HG02623 (cell line): Measurements from ENCODE around the gene GNL2.
"Not testable (repeated sequence)": the region's sequence is repeated elsewhere in the genome, so short reads cannot be mapped to it uniquely, and the experiment has no call there.

ENCODE experiments used
- ATAC-seq: cut with Tn5 transposase; IDR thresholded peaks from one replicate; pipeline ENCODE4 v1.9.1; 2021; ENCODE audit warnings: moderate library complexity; ENCODE audit not compliant: unreplicated experiment

The GNL2 gene

DNA sequence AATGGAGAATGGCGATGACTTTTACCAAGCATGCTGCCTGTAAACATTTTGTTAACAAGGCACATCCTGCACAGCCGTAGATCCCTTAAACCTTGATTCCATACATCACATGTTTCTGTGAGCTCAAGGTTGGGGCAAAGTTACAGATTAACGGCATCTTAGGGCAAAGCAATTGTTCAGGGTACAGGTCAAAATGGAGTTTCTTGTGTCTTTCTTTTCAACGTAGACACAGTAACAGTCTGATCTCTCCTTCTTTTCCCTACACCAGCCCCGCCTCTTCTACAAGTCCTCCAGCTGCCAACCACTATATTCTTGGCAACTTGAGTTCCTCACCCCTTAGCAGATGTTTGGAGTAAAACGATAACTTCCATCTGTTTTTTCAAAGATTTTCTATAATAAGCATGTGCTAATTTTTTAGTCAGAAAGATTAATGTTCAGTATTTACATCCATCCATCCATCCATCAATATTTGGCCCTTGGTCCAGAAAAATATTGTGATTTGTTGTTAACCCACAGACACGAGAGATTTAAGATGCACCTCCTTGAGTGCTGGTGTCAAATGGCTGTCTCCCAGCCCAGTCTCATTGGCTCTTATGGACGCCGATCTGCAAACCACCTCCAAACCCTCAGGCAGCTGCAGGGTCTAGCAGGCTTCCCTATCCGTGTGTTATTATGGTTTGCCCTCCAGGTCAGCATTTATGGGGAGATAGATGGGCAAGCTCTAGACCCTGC is 35.2 kb downstream of the GNL2 start:
- no peak for ATAC-seq

DNA sequence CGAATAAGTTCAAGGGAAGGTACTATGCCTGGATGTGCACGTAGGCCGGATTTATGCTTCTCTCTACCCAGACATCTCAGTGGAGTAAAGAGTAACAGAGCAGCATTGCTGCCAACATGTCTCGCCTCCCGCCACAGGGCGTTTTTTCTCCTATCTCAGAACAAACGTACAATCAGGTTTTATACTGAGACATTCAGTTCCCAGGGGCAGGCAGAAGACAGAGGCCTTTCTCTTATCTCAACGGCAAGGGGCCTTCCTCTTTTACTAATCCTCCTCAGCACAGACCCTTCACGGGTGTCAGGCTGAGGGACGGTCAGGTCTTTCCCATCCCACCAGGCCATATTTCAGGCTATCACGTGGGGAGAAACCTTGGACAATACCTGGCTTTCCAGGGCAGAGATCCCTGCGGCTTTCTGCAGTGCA is 35.8 kb downstream of the GNL2 start:
- ATAC-seq = not testable (repeated sequence)

DNA sequence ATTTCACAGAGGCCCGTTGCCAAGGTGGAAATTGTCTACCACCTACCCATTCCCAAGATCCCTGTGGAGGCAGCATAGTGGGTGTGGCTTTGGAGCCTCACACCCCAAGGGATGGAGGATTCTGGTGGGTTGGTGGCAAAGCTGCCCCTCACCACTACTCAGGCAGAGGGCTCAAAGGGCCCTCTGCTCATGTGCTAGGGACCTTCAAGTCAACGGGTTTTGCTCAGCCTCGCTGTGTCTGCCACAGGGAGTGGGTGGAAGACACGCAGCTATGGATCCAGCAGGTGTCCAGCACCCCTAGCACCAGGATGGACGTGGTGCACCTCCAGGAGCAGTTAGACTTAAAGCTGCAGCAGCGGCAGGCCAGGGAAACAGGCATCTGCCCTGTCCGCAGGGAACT is 36.7 kb downstream of the GNL2 start:
- no peak for ATAC-seq

DNA sequence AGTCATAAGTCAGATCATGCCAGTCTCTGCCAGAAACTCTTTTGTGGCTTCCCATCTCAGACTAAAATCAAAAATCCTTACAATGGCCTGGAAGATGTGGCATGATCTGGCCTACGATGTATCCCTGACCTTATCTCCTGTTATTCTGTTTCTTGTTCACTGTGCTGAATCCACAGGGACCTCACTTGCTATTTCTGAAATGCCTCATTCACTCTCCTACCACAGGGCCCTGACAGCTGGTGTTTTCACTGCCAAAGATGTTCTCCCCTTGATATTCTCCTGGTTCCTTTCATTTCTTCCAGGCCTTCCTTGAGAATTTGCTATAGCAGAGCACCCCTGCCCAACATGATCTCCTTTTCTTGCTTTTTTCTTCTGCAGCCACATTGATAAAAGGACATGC is 37.3 kb downstream of the GNL2 start:
- no peak for ATAC-seq

DNA sequence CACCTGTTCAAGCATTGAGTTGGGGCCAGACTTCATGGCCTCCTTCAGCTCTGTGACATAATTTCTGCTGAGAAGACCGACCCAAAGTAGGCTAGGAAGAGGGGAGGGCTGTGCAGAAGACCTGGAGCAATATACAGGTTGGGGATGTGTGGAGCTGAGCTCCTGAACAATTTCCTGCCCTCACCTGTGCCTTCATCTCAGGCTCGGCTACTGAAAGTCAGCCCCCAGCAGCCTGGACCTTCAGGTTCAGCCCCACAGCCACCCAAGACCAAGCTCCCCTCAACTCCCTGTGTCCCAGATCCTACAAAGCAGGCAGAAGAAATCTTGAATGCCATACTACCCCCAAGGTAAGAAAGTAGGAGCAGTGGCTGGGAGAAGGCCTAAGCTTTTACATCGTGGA is 38.3 kb downstream of the GNL2 start:
- ATAC-seq = no peak

DNA sequence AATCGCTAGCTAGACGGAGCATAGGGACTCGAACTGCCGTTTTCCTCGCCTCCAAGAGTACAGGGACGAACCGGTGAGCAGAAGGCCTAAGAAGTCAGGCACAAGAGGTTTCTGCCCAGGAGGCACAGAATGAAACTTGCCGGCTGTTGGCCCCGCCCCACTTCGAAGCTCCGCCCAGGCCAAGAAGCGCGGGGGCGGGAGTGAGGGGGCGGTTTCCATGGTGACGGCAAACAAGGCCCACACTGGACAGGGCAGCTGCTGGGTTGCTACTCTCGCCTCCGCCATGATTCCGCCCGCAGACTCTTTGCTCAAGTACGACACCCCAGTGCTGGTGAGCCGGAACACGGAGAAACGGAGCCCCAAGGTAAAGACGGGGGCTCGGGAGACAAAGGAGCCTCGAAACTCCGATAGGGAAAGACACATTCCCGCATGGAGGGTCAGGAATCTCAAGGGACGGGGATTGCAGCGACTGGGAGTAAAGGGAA is 39.0 kb downstream of the GNL2 start, which contains the start of gene DNALI1:
DNALI1 (plus strand) TSS at position 229 of the 485 bp plus-strand sequence; CDS start at position 284, 55 bp downstream.
- ATAC-seq = no peak

DNA sequence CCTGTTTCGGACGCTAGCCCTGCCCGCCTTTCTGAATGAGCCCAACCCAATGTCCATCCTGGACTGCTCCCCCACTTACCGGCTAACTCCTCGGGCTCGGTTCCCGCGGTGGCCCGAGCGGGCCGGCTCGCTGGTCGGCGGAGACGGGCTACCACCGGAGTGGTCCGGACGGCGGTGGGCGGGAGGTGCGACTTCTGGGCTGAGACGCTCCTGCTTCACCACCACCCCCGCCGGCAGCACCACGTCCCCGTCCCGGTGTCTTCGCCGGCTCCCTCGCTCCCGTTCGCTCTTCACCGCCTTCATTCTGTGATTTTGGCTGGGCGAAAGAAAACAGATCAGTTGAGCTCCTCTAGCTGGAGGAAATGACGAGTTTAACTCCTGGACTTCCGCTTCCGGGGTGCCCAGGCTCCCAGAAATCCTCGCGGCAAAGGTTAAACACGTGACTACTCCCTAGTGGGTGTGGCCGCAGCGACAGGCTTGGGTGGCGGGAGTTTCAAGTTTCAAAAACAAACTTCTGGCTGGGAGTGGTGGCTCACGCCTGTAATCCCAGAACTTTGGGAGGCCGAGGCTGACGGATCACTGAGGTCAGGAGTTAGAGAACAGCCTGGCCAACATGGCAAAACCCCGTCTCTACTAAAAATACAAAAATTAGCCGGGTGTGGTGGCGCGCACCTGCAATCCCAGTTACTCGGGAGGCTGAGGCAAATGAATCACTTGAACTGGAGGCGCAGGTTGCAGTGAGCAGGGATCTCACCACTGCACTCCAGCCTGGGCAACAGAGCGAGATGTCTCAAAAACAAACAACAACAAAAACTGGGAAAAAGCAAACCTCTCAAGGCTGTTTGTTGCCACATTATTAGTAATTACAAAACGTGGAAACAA is 41.6 kb downstream of the GNL2 start, which contains the start of gene SNIP1:
SNIP1 (minus strand) TSS at position 367 of the 882 bp plus-strand sequence; CDS start at position 303, 64 bp downstream.
- ATAC-seq = peak; percentile 74

DNA sequence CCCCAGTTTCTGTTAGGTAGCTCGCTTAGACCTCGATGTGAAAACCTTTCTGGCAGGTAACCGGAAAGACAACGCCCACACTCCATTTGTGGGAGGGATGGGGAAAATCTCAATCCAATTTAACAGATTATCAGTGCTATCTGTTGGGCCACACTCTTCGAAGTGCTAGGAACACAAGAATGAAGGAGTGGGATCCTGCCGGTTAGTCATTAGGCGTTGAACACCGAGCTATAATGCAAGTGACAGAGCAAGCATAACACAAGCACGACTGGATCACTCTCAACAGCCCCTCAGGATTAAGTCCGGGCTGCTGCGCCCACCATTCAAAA is 42.2 kb downstream of the GNL2 start:
- no peak for ATAC-seq

DNA sequence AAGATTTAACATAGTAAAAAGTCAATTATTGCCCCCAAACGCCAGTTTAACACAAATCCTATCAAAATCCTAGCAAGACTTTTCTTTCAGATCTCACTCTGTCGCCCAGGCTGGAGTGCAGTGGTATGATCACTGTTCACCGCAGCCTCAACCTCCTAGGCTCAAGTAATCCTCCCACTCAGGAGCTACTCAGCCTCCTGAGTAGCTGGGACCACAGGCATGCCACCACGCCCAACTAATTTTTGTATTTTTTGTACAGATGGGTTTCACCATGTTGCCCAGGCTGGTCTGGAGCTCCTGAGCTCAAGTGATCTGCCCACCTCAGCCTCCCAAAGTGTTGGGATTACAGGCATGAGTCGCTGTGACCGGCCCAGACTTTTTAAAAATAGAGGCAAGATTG is 46.4 kb downstream of the GNL2 start:
- no peak for ATAC-seq

DNA sequence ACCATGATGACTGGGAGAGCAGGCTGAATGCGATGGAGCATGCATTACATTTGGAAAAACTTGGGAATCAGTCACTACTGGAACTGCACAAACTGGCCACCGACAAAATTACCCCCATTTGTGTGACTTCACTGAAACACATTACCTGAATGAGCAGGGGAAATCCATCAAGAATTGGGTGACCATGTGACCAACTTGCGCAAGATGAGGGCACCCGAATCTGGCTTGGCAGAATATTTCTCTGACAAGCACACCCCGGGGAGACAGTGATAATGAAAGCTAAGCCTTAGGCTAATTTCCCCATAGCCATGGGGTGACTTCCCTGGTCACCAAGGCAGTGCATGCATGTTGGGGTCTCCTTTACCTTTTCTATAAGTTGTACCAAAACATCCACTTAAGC is 50.7 kb downstream of the GNL2 start:
- ATAC-seq = no peak

DNA sequence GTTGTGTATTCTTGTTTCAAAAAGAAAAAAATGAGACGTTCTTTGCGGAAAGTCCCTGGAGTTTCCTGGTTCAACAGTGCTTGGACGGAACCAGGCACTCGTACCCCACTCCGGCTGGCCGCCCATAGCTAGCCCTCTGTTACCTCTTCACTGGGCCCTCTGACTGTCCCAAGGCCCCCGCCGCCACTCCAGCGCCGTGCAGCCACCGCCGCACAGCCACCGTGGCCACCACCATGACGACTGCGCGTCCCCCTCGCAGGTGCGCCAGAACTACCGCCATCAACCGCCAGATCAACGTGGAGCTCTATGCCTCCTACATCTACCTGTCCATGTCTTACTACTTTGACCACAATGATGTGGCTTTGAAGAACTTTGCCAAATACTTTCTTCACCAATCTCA is 51.2 kb downstream of the GNL2 start:
- ATAC-seq = no peak

DNA sequence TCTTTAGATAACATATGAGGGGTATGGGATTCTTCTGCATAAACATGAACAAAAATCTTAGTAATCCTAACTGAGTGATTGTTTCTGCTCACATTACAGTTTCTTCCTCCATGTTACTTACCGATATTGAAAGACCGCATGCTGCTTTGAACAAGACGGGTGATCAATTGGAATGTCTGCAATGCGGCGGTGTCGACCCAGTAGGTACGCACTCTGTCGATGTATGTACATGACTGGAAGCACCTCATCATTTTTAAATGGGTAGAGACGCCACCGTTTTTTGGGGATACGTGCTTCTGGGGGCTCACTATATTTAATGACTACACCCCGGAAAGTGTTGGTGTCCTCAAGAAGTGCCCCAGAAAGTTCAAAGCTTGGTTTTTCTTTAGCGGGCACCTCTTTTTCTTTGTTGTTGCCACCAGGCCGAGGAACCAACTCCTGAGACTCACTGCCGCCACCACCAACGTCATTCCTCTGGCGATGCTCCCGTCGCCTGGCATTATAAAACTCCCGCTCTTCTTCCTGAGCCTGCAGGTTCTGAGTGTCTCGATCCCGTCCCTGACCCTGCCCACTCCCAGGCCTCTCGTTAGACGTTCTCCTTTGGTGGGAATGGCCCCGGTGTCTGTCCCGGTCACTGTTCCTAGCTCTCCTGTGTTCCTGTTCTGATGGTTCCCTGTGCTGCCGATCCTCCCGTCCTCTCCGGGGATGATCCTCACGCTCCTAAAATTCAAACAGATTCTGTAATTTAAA is 55.5 kb downstream of the GNL2 start:
- no peak for ATAC-seq

DNA sequence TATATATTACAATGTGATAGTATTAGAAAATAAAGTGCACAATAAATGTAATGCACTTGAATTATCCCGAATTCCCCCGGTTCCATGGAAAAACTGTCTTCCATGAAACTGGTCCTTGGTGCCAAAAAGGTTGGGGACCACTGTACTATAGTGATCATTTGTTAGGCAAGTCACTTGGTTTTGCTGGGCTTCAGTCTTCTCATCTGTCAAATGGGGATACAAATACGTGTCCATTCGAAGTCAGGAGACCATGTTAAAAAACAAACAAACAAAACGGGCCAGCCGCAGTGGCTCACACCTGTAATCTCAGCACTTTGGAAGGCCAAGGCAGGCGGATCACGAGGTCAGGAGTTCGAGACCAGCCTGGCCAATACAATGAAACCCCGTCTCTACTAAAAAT is 56.6 kb downstream of the GNL2 start:
- not testable (repeated sequence) for ATAC-seq

DNA sequence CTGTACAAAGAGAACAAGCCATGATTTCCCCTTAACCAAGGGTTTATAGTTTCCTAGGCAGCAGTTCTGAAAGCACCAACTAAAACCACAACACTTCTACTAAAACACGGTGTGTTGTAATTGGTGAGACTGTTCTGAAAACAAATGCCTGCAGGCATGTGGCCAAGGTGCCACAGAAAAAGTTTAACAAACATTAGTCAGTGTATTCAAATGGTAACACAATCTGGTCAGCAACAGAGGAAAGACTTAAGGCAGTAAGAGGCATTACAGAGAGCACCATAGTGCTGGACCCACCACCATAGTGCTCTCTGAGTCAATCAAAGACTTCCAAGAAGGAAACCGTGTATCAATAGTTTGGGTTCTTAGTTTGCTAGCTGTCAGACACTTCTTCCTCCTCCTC is 58.4 kb downstream of the GNL2 start:
- ATAC-seq = no peak

DNA sequence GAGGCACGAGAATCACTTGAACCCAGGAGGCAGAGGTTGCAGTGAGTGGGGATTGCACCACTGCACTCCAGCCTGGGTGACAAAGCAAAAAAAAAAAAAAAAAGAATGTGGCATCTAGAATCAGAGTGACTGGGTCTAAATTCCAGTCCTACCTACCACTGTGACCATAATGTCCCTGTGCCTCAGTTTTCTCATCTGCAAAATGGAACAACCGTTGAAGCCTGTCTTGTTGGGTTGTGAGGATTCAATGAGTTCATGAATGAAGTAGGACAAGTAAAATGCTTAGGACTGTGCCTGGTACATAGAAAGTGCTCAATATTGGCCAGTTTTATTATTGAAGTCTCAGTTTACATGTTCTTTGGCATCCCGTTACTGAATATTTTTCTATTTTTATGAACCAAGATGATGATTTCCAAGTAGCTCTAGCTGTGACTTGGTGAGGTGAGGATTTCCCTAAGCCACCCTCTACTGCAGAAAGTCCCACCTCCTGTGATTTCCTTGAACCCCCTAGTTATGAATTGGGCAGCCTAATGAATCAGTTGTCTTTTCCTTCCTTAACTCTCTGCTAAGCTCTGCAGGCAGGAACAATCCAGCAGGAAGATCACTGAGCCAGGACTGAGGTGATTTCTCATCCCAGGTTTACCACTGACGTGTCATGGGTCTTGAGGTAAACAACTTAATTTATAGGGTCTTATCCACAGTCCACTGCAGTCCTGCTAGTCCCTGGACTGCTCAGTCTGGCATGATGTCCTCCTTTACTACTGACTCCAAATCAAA is 62.2 kb downstream of the GNL2 start:
- ATAC-seq = no peak

DNA sequence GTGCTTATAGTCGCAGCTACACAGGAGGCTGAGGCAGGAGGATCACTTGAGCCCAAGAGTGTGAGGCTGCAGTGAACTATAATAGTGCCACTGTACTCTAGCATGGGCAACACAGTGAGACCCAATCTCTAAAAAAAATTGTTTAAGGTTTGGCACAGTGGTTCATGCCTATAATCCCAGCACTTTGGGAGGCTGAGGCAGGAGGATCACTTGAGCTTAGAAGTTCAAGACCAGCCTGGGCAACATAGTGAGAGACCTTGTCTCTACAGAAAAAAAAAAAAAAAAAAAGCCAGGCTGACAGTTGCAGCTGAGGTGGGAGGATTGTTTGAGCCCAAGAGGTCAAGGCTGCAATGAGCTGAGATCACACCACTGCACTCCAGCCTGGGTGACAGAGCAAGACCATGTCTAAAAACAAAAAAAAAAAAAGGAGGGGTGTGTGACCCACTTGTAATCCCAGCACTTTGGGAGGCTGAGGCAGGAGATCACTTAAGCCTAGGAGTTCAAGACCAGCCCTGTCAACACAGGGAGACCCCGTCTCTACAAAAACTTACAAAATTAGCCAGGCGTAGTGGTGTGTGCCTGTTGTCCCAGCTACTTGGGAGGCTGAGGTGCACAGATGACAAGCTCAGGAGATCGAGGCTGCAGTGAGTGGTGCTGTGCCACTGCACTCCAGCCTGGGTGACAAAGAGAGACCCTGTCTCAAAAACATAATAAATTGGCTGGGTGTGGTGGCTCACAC is 63.1 kb downstream of the GNL2 start:
- not testable (repeated sequence) for ATAC-seq

DNA sequence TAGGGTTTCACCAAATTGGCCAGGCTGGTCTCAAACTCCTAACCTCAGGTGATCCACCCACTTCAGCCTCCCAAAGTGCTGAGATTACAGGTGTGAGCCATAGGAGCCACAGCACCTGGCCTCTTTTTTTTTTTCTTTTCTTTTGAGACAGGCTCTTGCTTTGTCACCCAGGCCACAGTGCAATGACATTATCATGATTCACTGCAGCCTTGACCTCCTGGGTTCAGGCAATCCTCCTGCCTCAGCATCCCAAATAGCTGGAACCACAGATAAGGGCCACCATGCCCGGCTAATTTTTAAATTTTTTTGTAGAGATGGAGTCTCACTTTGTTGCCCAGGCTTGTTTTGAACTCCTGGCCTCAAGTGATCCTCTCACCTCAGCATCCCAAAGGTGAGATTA is 65.8 kb downstream of the GNL2 start:
- not testable (repeated sequence) for ATAC-seq

DNA sequence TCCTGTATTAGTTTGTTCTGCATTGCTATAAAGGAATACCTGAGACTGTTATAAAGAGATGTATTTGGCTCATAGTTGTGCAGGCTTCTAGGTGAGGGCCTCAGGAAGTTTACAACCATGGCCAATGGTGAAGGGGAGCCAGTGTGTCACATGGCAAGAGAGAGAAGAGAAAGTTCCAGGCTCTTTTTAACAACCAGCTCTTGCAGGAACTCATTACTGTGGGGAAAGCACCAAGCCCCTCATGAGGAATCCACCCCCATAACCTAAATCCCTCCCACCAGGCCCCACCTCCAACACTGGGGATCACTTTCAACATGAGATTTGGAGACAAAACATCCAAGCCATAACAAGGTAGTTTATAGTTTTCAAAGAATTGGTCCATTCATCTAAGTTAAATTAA is 76.1 kb downstream of the GNL2 start:
- ATAC-seq = no peak

DNA sequence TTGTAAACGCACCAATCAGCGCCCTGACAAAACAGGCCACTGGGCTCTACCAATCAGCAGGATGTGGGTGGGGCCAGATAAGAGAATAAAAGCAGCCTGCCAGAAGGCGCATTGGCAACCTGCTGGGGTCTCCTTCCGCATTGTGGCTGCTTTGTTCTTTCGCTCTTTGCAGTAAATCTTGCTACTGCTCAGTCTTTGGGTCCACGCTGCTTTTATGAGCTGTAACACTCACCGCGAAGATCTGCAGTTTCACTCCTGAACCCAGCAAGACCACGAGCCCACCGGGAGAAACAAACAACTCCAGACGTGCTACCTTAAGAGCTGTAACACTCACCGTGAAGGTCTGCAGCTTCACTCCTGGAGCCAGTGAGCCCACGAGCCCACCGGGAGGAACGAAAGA is 76.8 kb downstream of the GNL2 start:
- not testable (repeated sequence) for ATAC-seq

DNA sequence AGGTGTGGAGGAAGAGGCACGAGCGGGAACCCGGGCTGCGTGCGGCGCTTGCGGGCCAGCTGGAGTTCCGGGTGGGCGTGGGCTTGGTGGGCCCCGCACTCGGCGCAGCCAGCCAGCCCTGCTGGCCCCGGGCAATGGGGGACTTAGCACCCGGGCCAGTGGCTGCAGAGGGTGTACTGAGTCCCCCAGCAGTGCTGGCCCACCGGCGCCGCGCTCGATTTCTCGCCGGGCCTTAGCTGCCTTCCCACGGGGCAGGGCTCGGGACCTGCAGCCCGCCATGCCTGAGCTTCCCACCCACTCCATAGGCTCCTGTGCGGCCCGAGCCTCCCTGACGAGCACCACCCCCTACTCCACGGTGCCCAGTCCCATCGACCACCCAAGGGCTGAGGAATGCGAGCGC is 77.5 kb downstream of the GNL2 start:
- not testable (repeated sequence) for ATAC-seq
